HCT116 (cell line): ENCODE measurements around the gene CNGA3. TPM values are rescaled to one million over a fixed set of nuclear protein-coding genes. Genes with fewer than 3 reads are reported as not detected.

ENCODE experiments used
- ATAC-seq: fragments of 200-7000 bp; cut with Tn5 transposase; 2 replicates; pipeline ENCODE4 v1.9.1; 2020; ENCODE audit warnings: mild to moderate bottlenecking, moderate library complexity
- BruUV-seq: library from RNA; stranded (reverse); fragments of 400-500 nt; replicated peaks from 2 replicates; lab custom pipeline; 2021; lab: Mats Ljungman, UMichigan
- CTCF ChIA-PET: fragments of 300-600 bp; sonication (Branson Sonifier 250); formaldehyde crosslinking; loops from one replicate; lab custom pipeline; 2021; ENCODE audit warnings: antibody characterized with exemption; lab: Charles Lee
- POLR2A ChIA-PET: fragments of 300-600, 350-600 bp; sonication (Branson Sonifier 250); formaldehyde crosslinking; loops from one replicate; lab custom pipeline; 2021; ENCODE audit warnings: antibody characterized with exemption; lab: Charles Lee
- RAD21 ChIA-PET, 2 experiments: fragments of 300-600 bp; sonication (Branson Sonifier 250); formaldehyde crosslinking; loops; one replicate each; lab custom pipeline; 2023; ENCODE audit warnings: low total read pairs in 2 of 2; ENCODE audit not compliant: uncharacterized antibody in 2 of 2, unreplicated experiment in 2 of 2, low non-redundant PET in 1 of 2; lab: Charles Lee
- DNase-seq: peaks from one replicate; pipeline ENCODE4 v3.0.0-alpha.2; 2010; ENCODE audit warnings: low read depth, low spot score
- H2AFZ ChIP-seq: fragments of 200-600 bp; shearing (Covaris generic), sonication (generic); 2 replicates; pipeline ENCODE4 v1.6.1; 2017; ENCODE audit warnings: low read depth, mixed run types, mixed read lengths, antibody characterized with exemption, low read length; ENCODE audit not compliant: poor library complexity, severe bottlenecking
- H3K27ac ChIP-seq: 2 replicates; pipeline ENCODE4 v1.5.1; 2012; ENCODE audit warnings: low read depth, low read length
- H3K27me3 ChIP-seq: fragments of 200-600 bp; sonication (generic); 2 replicates; pipeline ENCODE4 v1.6.1; 2016; ENCODE audit warnings: mixed run types, low read length, mixed read lengths; ENCODE audit not compliant: insufficient read depth
- H3K36me3 ChIP-seq, 2 experiments: fragments of 200-500 bp in 1 of 2; fragments of 200-600 bp in 1 of 2; sonication (Bioruptor generic) in 1 of 2; sonication (generic) in 1 of 2; 2 replicates each; pipeline versions ENCODE4 v1.5.1 to v1.6.1; 2014 to 2016; ENCODE audit warnings: low read length in 2 of 2, inconsistent platforms in 1 of 2, mixed read lengths in 1 of 2, mixed run types in 1 of 2; ENCODE audit not compliant: insufficient read depth in 2 of 2, control insufficient read depth in 1 of 2
- H3K4me1 ChIP-seq, 2 experiments: fragments of 200-600 bp in 1 of 2; sonication (generic) in 1 of 2; 2 replicates each; pipeline versions ENCODE4 v1.5.1 to v1.6.1; 2012 to 2017; ENCODE audit warnings: low read length in 2 of 2, inconsistent platforms in 1 of 2, mild to moderate bottlenecking in 1 of 2, mixed read lengths in 1 of 2, mixed run types in 1 of 2, moderate library complexity in 1 of 2; ENCODE audit not compliant: insufficient read depth in 2 of 2, control insufficient read depth in 1 of 2
- H3K4me2 ChIP-seq: fragments of 200-600 bp; sonication (generic); 2 replicates; pipeline ENCODE4 v1.6.1; 2017; ENCODE audit warnings: mixed run types, low read length, mixed read lengths
- H3K4me3 ChIP-seq, 2 experiments: fragments of 200-600 bp in 1 of 2; sonication (generic) in 1 of 2; replicated peaks in 1 of 2; 2 replicates each; pipeline ENCODE4 v1.5.1; 2011 to 2016; ENCODE audit warnings: low read length in 2 of 2, control low read depth in 1 of 2, low read depth in 1 of 2, mild to moderate bottlenecking in 1 of 2, mixed read lengths in 1 of 2, mixed run types in 1 of 2
- H3K79me2 ChIP-seq: fragments of 200-600 bp; sonication (generic); 2 replicates; pipeline ENCODE4 v1.6.1; 2017; ENCODE audit warnings: mild to moderate bottlenecking, mixed run types, low read length, moderate library complexity, mixed read lengths; ENCODE audit not compliant: insufficient read depth
- H3K9ac ChIP-seq: fragments of 200-600 bp; sonication (generic); 2 replicates; pipeline ENCODE4 v1.6.1; 2016; ENCODE audit warnings: low read length, mixed read lengths
- H3K9me2 ChIP-seq: fragments of 200-600 bp; sonication (generic), shearing (Covaris generic); 2 replicates; pipeline ENCODE4 v1.6.1; 2017; ENCODE audit warnings: mixed run types, mild to moderate bottlenecking, moderate library complexity; ENCODE audit not compliant: insufficient read depth
- H3K9me3 ChIP-seq, 2 experiments: fragments of 200-500 bp in 1 of 2; fragments of 200-600 bp in 1 of 2; sonication (Bioruptor generic) in 1 of 2; sonication (generic) in 1 of 2; 2 replicates each; pipeline ENCODE4 v1.6.1; 2014 to 2017; ENCODE audit warnings: low read length in 2 of 2, mixed read lengths in 2 of 2, inconsistent platforms in 1 of 2, low read depth in 1 of 2, mild to moderate bottlenecking in 1 of 2, mixed run types in 1 of 2, moderate library complexity in 1 of 2; ENCODE audit not compliant: control insufficient read depth in 1 of 2, insufficient read depth in 1 of 2
- H4K20me1 ChIP-seq: fragments of 200-600 bp; sonication (generic), shearing (Covaris generic); 2 replicates; pipeline ENCODE4 v1.6.1; 2017; ENCODE audit warnings: mixed run types, mild to moderate bottlenecking, moderate library complexity; ENCODE audit not compliant: insufficient read depth
- ELF1 ChIP-seq: IDR thresholded peaks from 2 replicates; pipeline ENCODE4 v1.6.1; 2012; ENCODE audit warnings: low read depth, borderline replicate concordance
- FOSL1 ChIP-seq: IDR thresholded peaks from 2 replicates; pipeline ENCODE4 v1.6.1; 2012; ENCODE audit warnings: low read depth
- JUND ChIP-seq: IDR thresholded peaks from 2 replicates; pipeline ENCODE4 v1.6.1; 2012
- SRF ChIP-seq: IDR thresholded peaks from 2 replicates; pipeline ENCODE4 v1.6.1; 2012; ENCODE audit warnings: low read depth
- ZFX ChIP-seq: fragments of 450-650 bp; IDR thresholded peaks from 2 replicates; pipeline ENCODE4 v1.6.1; 2017
- intact Hi-C: fragments of 100-400 bp; cut with micrococcal nuclease; formaldehyde crosslinking; loops from 2 replicates; pipeline ENCODE4 v1.10.0; 2022
- total RNA-seq: library from RNA; stranded (reverse); gene quantifications from one replicate; pipeline ENCODE4 v1.2.1, GENCODE V29; 2021; ENCODE audit not compliant: unreplicated experiment
- TF ChIP-seq, protein P1 (sequence below), 3 experiments: fragments of 200-600 bp in 1 of 3; sonication (generic) in 1 of 3; IDR thresholded peaks in 2 of 3; conservative IDR thresholded peaks in 1 of 3; 2 replicates each; pipeline ENCODE4 v1.5.1; 2012 to 2017; ENCODE audit warnings: low read depth in 2 of 3, low read length in 2 of 3, antibody characterized with exemption in 1 of 3, borderline replicate concordance in 1 of 3, control low read depth in 1 of 3, mild to moderate bottlenecking in 1 of 3, mixed read lengths in 1 of 3, mixed run types in 1 of 3, moderate library complexity in 1 of 3; ENCODE audit not compliant: insufficient read depth in 1 of 3
- TF ChIP-seq, protein P2 (sequence below): IDR thresholded peaks from 2 replicates; pipeline ENCODE4 v1.6.1; 2011; ENCODE audit warnings: mild to moderate bottlenecking, low read length, moderate library complexity; ENCODE audit not compliant: insufficient replicate concordance; ENCODE audit errors: extremely low read depth
- TF ChIP-seq, protein P3 (sequence below): IDR thresholded peaks from 2 replicates; pipeline ENCODE4 v1.6.1; 2012

Gene CNGA3
- total RNA-seq, 1 experiment from 2014 or later: not detected

DNA sequence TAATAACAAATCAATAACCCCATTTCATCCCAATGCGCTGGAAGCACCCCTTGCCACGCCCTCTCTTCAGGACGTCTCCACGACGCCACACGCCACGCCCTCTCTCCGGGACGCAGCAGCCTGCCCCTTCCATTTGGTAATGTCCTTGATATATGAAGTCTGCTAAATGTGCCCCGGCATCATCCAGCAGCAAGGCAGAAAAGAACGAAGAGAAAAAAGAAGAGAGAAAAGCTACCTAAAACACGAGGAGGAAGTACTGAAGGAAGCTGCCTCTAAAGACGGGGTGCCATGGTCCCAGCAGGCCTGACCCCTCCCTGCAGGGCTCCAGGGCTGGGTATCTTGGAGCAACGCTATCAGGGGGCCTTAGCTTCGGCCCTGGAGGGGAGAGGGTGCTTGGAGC, 41.8 kb downstream of the CNGA3 start:
- Histone ChIP-seq H3K27ac (no peak overlapping the region), H3K4me2 (no peak overlapping the region), H3K9me2 (no peaks in the 10 kb centered on the region), H3K9ac (no peak overlapping the region), H3K27me3 (no peaks in the 10 kb centered on the region), H3K4me1 (0 out of 4 replicates have a peak, but pooled peaks cover 0 to 2% of the 10 kb centered on the region in 2 experiments), H3K36me3 (no peaks in the 10 kb centered on the region), H2AFZ (no peak overlapping the region), H3K9me3 (no peaks in the 10 kb centered on the region), H3K79me2 (no peaks in the 10 kb centered on the region), H4K20me1 (no peaks in the 10 kb centered on the region), H3K4me3 (no peak overlapping the region)
- BruUV-seq: no TSS peak
- ATAC-seq (no peak), DNase-seq (no peak)
- CTCF ChIA-PET: no interaction called here
- RAD21 ChIA-PET: no interaction called here
- intact Hi-C loops: loop anchor here (5.0 to 10.0 kb wide), 2 partner anchors 613 to 796 kb away; no protein-coding TSS in a partner anchor
- no peak for TF ChIP-seq FOSL1
- TF ChIP-seq, protein P1, sequence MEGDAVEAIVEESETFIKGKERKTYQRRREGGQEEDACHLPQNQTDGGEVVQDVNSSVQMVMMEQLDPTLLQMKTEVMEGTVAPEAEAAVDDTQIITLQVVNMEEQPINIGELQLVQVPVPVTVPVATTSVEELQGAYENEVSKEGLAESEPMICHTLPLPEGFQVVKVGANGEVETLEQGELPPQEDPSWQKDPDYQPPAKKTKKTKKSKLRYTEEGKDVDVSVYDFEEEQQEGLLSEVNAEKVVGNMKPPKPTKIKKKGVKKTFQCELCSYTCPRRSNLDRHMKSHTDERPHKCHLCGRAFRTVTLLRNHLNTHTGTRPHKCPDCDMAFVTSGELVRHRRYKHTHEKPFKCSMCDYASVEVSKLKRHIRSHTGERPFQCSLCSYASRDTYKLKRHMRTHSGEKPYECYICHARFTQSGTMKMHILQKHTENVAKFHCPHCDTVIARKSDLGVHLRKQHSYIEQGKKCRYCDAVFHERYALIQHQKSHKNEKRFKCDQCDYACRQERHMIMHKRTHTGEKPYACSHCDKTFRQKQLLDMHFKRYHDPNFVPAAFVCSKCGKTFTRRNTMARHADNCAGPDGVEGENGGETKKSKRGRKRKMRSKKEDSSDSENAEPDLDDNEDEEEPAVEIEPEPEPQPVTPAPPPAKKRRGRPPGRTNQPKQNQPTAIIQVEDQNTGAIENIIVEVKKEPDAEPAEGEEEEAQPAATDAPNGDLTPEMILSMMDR (IDR thresholded peaks at IDR 0.05 in 2 of 3, conservative IDR thresholded peaks at IDR 0.05 in 1 of 3; ENCODE audit: borderline replicate concordance in 1 of 3, insufficient read depth in 1 of 3, low read depth in 2 of 3, low read length in 2 of 3): no peak
- TF ChIP-seq, protein P2, sequence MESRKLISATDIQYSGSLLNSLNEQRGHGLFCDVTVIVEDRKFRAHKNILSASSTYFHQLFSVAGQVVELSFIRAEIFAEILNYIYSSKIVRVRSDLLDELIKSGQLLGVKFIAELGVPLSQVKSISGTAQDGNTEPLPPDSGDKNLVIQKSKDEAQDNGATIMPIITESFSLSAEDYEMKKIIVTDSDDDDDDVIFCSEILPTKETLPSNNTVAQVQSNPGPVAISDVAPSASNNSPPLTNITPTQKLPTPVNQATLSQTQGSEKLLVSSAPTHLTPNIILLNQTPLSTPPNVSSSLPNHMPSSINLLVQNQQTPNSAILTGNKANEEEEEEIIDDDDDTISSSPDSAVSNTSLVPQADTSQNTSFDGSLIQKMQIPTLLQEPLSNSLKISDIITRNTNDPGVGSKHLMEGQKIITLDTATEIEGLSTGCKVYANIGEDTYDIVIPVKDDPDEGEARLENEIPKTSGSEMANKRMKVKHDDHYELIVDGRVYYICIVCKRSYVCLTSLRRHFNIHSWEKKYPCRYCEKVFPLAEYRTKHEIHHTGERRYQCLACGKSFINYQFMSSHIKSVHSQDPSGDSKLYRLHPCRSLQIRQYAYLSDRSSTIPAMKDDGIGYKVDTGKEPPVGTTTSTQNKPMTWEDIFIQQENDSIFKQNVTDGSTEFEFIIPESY: no peak
- no peak for TF ChIP-seq SRF
- TF ChIP-seq ELF1: no peak
- TF ChIP-seq, protein P3, sequence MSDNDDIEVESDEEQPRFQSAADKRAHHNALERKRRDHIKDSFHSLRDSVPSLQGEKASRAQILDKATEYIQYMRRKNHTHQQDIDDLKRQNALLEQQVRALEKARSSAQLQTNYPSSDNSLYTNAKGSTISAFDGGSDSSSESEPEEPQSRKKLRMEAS: no peak
- TF ChIP-seq ZFX: no peak
- TF ChIP-seq JUND: no peak
- POLR2A ChIA-PET: no interaction called here
